Coronary artery (tissue), 2 donors: ENCODE data around the gene FAM53C.
A peak's percentile ranks its signal among the peaks of the same experiment; 100 is the strongest.

Experiments used
- DNase-seq: peaks from one replicate; pipeline ENCODE4 v3.0.0-alpha.2; 2017; ENCODE audit warnings: low spot score
- H3K27ac ChIP-seq, 2 donors: fragments of 200-600 bp; sonication (generic); one replicate each; pipeline ENCODE4 v1.5.1; 2016 to 2019
- H3K4me3 ChIP-seq: fragments of 200-600 bp; sonication (generic); 2 replicates; pipeline ENCODE4 v1.5.1; 2016; ENCODE audit warnings: mild to moderate bottlenecking, moderate library complexity
- TF ChIP-seq, protein P1 (sequence below): fragments of 200-600 bp; sonication (generic); IDR thresholded peaks from one replicate; pipeline ENCODE4 v1.5.1; 2019; ENCODE audit warnings: antibody characterized with exemption

The FAM53C gene

DNA sequence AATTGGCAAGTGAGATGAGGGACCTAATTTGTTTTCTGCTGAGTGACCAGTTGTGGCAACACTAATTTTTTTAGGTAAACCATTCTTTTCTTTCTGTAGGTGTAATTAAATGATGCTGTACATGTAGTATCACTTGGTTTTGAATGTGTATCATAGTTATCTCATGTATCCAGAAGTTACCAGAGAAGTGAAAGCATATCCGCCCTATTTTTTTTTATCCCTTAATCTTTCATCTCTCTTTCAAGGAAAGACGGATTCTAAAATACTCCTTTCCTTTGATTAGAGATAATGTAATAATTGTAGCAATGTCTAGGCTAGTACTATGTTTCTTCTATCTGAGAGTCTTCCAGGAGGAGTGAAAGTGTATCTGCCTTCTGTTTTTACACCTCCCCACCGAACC, 21.6 kb downstream of the FAM53C start:
- H3K4me3 ChIP-seq: no peak overlapping the region
- DNase-seq: no peak
- H3K27ac ChIP-seq: no peak overlapping the region
- TF ChIP-seq, protein P1, sequence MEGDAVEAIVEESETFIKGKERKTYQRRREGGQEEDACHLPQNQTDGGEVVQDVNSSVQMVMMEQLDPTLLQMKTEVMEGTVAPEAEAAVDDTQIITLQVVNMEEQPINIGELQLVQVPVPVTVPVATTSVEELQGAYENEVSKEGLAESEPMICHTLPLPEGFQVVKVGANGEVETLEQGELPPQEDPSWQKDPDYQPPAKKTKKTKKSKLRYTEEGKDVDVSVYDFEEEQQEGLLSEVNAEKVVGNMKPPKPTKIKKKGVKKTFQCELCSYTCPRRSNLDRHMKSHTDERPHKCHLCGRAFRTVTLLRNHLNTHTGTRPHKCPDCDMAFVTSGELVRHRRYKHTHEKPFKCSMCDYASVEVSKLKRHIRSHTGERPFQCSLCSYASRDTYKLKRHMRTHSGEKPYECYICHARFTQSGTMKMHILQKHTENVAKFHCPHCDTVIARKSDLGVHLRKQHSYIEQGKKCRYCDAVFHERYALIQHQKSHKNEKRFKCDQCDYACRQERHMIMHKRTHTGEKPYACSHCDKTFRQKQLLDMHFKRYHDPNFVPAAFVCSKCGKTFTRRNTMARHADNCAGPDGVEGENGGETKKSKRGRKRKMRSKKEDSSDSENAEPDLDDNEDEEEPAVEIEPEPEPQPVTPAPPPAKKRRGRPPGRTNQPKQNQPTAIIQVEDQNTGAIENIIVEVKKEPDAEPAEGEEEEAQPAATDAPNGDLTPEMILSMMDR: no peak

DNA sequence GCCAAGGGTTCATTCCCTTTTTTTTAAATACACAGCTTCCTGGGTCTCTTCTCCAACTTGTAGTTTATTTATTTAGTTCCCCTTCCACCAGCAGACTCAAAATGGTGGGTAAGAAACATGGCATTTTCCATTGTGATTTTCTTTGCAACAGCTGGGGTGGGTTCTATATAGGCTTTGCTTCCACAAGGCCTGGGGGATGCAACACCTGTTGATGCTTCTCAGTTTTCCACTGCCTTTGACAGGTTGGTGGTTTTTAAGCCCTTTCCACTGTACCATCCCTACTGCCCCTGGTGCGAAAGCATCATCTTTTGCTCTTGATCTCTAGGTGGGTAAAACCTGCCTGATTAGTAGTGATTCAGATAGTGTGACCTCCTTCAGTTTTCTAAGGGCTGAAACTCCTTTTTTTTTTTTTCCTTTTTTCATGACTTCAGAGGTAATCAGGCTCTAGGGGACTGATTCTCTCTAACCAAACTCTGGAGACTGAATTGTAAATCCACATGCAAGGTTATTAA, 22.9 kb downstream of the FAM53C start:
- TF ChIP-seq, protein P1: no peak
- no peak overlapping the region for H3K27ac ChIP-seq
- H3K4me3 ChIP-seq: no peak overlapping the region
- DNase-seq: no peak

DNA sequence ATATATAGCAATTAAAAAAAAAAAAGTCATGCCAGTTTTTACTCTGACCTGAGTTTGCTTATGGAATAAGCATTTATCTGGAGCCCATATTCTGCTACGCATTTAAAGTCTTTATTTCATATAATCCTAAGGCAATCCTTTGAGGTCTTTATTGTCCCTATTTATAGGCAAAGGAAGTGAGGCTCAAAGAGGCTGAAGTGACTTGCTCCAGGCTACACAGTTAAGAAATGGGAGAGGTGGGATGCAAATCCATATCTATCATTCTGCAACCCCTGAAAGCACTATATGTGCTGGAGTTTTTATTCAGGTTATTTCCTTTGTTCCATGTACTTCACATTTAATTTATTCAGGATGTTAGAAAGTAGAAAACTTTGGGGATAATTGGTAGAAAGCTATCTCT, 26.5 kb downstream of the FAM53C start:
- no peak overlapping the region for H3K4me3 ChIP-seq
- H3K27ac ChIP-seq: no peak overlapping the region
- no peak for DNase-seq
- TF ChIP-seq, protein P1: no peak

DNA sequence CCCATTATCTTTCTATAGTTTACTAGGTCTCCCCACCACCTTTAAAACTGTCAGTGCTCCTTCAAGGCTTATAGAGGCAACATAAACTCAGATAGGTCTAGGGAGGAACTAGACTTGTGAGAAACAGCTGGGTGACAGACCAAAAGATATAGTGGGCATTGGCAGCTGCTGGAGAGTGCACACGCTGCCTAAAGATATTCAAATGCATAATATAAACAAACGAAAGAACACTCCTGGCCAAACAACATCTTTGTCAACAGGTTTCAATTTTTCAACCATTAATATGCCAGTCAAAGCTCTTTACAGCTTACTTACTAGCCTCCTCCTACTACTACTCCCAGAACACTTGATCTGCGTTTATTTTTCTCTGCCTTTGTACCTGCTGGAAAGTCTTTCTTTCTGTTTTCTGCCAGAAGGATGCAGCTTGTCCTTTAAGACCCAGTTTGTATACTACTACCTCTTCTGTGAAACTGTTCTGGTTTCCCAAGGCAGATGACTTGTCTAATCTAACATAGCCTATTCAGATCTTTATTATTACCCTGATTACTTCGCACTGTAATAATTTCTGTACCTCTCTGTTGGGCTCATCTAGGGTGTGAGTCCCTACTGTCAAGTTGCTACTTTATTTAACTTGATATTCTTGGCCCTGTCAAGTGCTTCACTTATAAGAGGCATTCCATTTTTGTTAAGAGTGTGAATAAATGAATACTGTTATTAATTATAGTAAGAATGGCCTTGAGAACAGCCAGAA, 28.7 kb downstream of the FAM53C start:
- Histone ChIP-seq H3K27ac (no peak overlapping the region), H3K4me3 (no peak overlapping the region)
- TF ChIP-seq, protein P1: no peak
- no peak for DNase-seq

DNA sequence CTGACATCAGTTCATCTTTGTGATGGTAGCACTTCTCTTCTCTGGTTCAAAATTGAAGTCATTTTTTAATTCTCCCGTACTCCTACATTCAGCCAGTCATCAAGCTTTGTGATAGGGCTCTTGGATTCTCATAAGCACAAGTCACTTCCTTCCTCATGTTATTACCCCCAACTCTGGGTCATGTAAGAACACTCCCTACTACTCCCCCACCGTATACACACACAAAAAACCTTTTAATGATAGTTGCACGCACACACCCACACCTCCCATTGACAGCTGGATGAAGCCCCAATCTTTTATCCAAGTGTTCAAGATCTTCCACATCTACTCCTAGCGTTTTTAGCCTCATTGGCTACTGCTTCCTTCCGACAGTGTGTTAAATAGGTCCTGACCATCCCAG, 31.2 kb downstream of the FAM53C start:
- peak overlapping the region in 1 of 2 donors; percentile 24 for H3K27ac ChIP-seq
- TF ChIP-seq, protein P1: no peak

DNA sequence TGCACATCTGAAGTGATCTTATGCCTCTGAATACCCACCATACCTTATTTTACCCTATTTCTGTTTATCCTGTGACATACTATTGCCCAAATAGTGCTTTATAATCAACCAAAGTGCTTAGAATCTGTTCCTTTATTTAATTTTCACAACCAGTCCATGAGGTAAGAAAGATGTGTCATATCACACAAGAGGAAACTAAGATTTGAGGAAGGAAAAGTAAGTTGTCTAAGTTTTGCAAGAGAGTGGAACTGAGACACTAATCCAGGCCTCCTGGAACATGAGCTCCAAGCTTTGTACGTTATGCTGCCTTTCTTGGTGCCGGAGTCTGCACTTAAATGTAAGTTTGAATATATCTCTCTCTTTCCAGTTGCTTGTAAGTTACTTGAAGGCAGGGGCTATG, 31.6 kb downstream of the FAM53C start:
- H3K27ac ChIP-seq: peak overlapping the region in 1 of 2 donors; percentile 24
- TF ChIP-seq, protein P1: no peak
- no peak overlapping the region for H3K4me3 ChIP-seq
- DNase-seq: no peak

More for the DNA sequence above, 31.2 kb downstream of the FAM53C start:
- H3K4me3 ChIP-seq: no peak overlapping the region
- no peak for DNase-seq

DNA sequence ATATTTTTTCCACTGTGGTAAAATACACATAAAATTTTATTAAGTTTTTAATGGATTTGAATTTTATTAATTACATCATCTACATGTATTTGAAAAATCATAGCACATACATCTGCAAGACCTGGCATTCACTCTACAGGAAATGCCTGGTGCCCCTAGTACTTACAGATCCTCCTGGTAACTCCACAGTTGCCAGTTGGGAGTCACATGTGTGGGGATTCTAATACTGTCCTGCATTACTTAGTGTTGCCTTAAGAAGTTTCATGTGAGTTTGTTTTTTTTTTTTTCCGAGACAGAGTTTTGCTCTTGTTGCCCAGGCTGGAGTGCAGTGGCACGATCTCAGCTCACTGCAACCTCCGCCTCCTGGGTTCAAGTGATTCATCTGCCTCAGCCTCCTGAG, 32.5 kb downstream of the FAM53C start:
- TF ChIP-seq, protein P1: no peak
- no peak for DNase-seq

More for the DNA sequence above, 32.5 kb downstream of the FAM53C start:
- no peak overlapping the region for H3K27ac ChIP-seq
- H3K4me3 ChIP-seq: no peak overlapping the region
